Right lobe of liver (tissue), 4 donors: Measurements from ENCODE around the gene XAF1.

ENCODE experiments used
- CTCF ChIP-seq, 4 donors: fragments of 200-600 bp in 3 of 4; fragments of 450-650 bp in 1 of 4; IDR thresholded peaks; one replicate each; pipeline versions ENCODE4 v1.5.1 to v1.8.0; 2016 to 2022; ENCODE audit warnings: antibody characterized with exemption in 4 of 4, mild to moderate bottlenecking in 2 of 4
- POLR2A ChIP-seq: fragments of 450-650 bp; IDR thresholded peaks from one replicate; pipeline ENCODE4 v1.6.1; 2017; ENCODE audit warnings: antibody characterized with exemption, mild to moderate bottlenecking
- donor health status: DM: no; HTN: no; CAD: no.
- donor health status: DM: no; HTN: no; CAD: no.
- donor health status: DM: no; HTN: yes; CAD: no.

DNA sequence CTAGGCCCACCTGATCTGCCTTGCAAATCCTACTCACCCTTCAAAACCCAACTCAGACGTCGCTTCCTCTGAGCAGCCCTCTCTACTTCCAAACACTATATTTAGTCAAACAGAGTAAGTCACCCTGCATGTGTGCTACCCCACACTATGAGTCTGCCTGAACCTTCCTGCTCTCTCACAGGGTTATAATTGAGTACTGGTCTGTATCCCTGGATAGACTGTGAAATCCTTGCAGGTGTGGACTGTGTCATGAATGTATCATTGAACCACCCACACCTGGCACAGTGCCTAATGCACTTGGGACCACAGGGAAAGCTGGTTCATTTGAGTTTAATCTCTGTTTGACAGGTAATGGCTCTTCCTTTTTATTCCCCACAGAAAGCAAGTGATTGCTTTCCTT is 23.6 kb downstream of the XAF1 start:
- no peak for TF ChIP-seq CTCF (IDR thresholded peaks at IDR 0.05)
- TF ChIP-seq POLR2A, result no peak
